Adrenal gland (tissue), 5 donors: Measurements from ENCODE around the gene MRGPRG.

ENCODE experiments used
- CTCF ChIP-seq, 6 experiments: fragments of 450-650 bp in 4 of 6; fragments of 200-600 bp in 2 of 6; sonication (generic) in 1 of 6; IDR thresholded peaks; 1 replicate in 5 of 6; 2 replicates in 1 of 6; pipeline versions ENCODE4 v1.5.1 to v1.8.0; 2016 to 2021; ENCODE audit warnings: antibody characterized with exemption in 6 of 6, mild to moderate bottlenecking in 2 of 6, moderate library complexity in 1 of 6
- POLR2A ChIP-seq, 2 donors: fragments of 450-650 bp; IDR thresholded peaks; one replicate each; pipeline ENCODE4 v1.6.1; 2017; ENCODE audit warnings: antibody characterized with exemption in 2 of 2, mild to moderate bottlenecking in 2 of 2, moderate library complexity in 1 of 2
- donor health status: DM: no; HTN: no; CAD: no.

- TF ChIP-seq CTCF (IDR thresholded peaks at IDR 0.05) (no peak), POLR2A (IDR thresholded peaks at IDR 0.05) (no peak)
Observed at GRCh38 chr11:3184732-3185347, 33.8 kb downstream of the MRGPRG start.
